ENCODE results near the gene ZCWPW1. TPM values are rescaled to one million over a fixed set of nuclear protein-coding genes. Genes with fewer than 3 reads are reported as not detected.
A peak's percentile ranks its signal among the peaks of the same experiment; 100 is the strongest.

Gene ZCWPW1
- total and polyA plus RNA-seq, 2 of the 13 experiments (the other 11 are each of a cell fraction or from before 2014, with no cell fraction given) = 2.4 to 2.5 TPM

DNA sequence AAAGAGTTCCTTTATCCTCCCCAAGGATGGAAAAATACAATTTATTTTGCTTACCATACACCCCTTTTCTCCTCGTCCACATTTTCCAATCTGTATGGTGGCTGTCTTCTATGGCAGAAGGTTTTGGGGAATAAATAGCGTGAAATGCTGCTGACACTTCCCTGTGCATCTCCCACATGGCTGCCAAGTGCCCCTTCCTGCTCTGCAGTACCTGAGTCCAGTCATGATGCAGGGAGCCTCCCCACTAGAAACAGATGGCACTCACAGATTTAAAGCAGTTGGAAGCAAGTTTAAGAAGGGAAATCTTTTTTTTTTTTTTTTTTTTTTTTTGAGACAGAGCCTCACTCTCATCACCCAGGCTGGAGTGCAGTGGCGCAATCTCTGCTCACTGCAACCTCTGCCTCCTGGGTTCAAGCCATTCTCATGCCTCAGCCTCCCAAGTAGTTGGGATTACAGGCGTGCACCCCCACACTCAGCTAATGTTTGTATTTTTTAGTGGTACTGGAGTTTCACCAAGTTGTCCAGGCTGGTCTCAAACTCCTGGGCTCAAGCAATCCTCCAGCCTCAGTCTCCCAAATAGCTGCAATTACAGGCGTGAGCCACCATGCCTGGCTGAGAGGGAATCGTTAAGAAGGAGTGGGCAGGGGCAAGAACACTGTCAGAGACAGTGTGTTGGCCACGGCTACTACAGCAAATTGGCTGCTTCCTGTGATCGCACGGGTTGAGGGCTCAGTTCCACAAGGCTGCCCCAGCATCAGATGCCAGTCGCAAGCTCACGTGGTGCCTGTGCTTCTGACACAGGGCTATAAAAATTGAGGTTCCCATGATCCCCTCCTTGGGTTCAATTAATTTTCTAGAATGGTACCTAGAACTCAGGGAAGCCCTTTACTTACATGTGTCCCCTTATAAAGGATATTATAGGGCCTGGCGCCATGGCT lies 60.6 kb downstream of the ZCWPW1 start:
- Histone ChIP-seq H4K20me1 (ENCODE audit: insufficient read depth, low read length) (no peaks in the 10 kb centered on the region), H2AFZ (ENCODE audit: low read length) (no peak overlapping the region), H3K36me3 (replicated peaks in 1 of 2; ENCODE audit: control insufficient read depth in 1 of 2, insufficient read depth in 2 of 2, low read length in 2 of 2) (no peaks in the 10 kb centered on the region; a peak in 2 of 5 replicates), H3K4me1 (ENCODE audit: insufficient read depth, low read length) (peaks cover under 1% of the 10 kb centered on the region; the same call in 1 of the 2 replicates), H3K9me3 (ENCODE audit: low read length) (no peaks in the 10 kb centered on the region), H3K27ac (ENCODE audit: extremely low read length, insufficient read depth, low read length) (no peak overlapping the region), H3K27me3 (ENCODE audit: control insufficient read depth in 1 of 2, insufficient read depth in 2 of 2, low read length in 2 of 2) (no peaks in the 10 kb centered on the region), H3K79me2 (ENCODE audit: insufficient read depth, low read length) (no peaks in the 10 kb centered on the region), H3K4me3 (replicated peaks in 1 of 3; ENCODE audit: insufficient read depth in 1 of 3, low read depth in 2 of 3, low read length in 3 of 3) (no peak overlapping the region), H3K4me2 (ENCODE audit: low read depth, low read length) (no peak overlapping the region), H3K9ac (ENCODE audit: insufficient read depth, low read depth, low read length) (no peak overlapping the region)
- no peak for TF ChIP-seq TEAD2 (CRISPR knock-in tag; IDR thresholded peaks at IDR 0.05)
- TF ChIP-seq ZSCAN30 (CRISPR knock-in tag; IDR thresholded peaks at IDR 0.05) = no peak
- no peak for TF ChIP-seq SATB2 (CRISPR knock-in tag; IDR thresholded peaks at IDR 0.05)
- TF ChIP-seq CCAR2 (optimal IDR thresholded peaks at IDR 0.05; ENCODE audit: low read depth, low read length) = no peak
- 0 out of 2 replicates have a peak, but pooled peaks have one; percentile 28 for TF ChIP-seq ZC3H13 (CRISPR knock-in tag; IDR thresholded peaks at IDR 0.05)
- no TSS peak for BruUV-seq (replicated peaks)
- FAIRE-seq (no peak), DNase-seq (ENCODE audit: low spot score) (no peak), ATAC-seq (no peak)
- ChIA-PET CTCF (ENCODE audit: low intra/inter-chr PET ratio, low total read pairs) (no interaction called here), POLR2A (no interaction called here)
- in situ Hi-C loops (cut with HindIII; ENCODE audit: extremely low pct_ligation_motif_present, low pct_unique_long_range_greater_than_20kb) = no loop called here
- intact Hi-C loops (cut with micrococcal nuclease; ENCODE audit: unreplicated experiment) = no loop called here
- 99% methylated on average over 5 of the region's 12 CpGs for WGBS (ENCODE audit: low lambda C conversion rate)

DNA sequence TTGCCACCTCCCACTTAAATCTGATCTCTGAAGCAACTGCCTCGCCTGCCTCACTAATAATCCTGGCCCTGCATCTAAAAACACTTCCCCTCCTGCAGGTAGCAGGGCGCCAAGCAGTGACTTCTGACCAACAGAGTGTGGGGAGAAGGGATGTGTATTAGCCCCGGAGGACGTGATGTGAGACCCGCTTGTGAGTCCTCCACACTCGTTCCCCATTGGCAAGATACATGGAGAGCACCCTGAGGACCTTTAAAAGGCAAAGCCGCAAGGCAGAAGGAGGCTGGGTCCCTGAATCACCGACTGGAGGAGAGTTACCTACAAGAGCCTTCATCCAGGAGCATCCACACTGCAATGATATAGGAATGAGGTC lies 61.3 kb downstream of the ZCWPW1 start:
- FAIRE-seq = no peak
- no TSS peak for BruUV-seq (replicated peaks)
- DNase-seq (ENCODE audit: low spot score) = no peak
- H3K4me3 ChIP-seq (replicated peaks in 1 of 3; ENCODE audit: insufficient read depth in 1 of 3, low read depth in 2 of 3, low read length in 3 of 3) = no peak overlapping the region
- POLR2A ChIA-PET = no interaction called here
- no peak overlapping the region for H3K4me2 ChIP-seq (ENCODE audit: low read depth, low read length)
- ATAC-seq = no peak
- no peaks in the 10 kb centered on the region for H3K4me1 ChIP-seq (ENCODE audit: insufficient read depth, low read length)
- no peak overlapping the region for H3K27ac ChIP-seq (ENCODE audit: extremely low read length, insufficient read depth, low read length)
- no peaks in the 10 kb centered on the region for H3K9me3 ChIP-seq (ENCODE audit: low read length)
- no peak overlapping the region for H2AFZ ChIP-seq (ENCODE audit: low read length)
- no peaks in the 10 kb centered on the region for H3K27me3 ChIP-seq (ENCODE audit: control insufficient read depth in 1 of 2, insufficient read depth in 2 of 2, low read length in 2 of 2)
- WGBS (ENCODE audit: low lambda C conversion rate) = 100% methylated on average over 7 of the region's 8 CpGs
- H3K9ac ChIP-seq (ENCODE audit: insufficient read depth, low read depth, low read length) = no peak overlapping the region
- in situ Hi-C loops (cut with HindIII; ENCODE audit: extremely low pct_ligation_motif_present, low pct_unique_long_range_greater_than_20kb) (no loop called here), intact Hi-C loops (cut with micrococcal nuclease; ENCODE audit: unreplicated experiment) (no loop called here)
- H3K79me2 ChIP-seq (ENCODE audit: insufficient read depth, low read length) = no peaks in the 10 kb centered on the region
- H3K36me3 ChIP-seq (replicated peaks in 1 of 2; ENCODE audit: control insufficient read depth in 1 of 2, insufficient read depth in 2 of 2, low read length in 2 of 2) = peaks cover 2 to 6% of the 10 kb centered on the region in 2 experiments; a peak in 4 of 5 replicates
- no peaks in the 10 kb centered on the region for H4K20me1 ChIP-seq (ENCODE audit: insufficient read depth, low read length)
- TF ChIP-seq FIP1L1 (IDR thresholded peaks at IDR 0.05; ENCODE audit: borderline replicate concordance, insufficient read depth, low read depth, low read length) (no peak), POLR2G (IDR thresholded peaks at IDR 0.05; ENCODE audit: low read depth, low read length) (peak; percentile 21; the same call in 1 of the 2 replicates), KMT2B (CRISPR knock-in tag; IDR thresholded peaks at IDR 0.05) (no peak)
- CTCF ChIA-PET (ENCODE audit: low intra/inter-chr PET ratio, low total read pairs) = no interaction called here

Measured in HepG2 (cell line).